H9 (cell line): ENCODE data around the gene GFPT2. TPM values are rescaled to one million over a fixed set of nuclear protein-coding genes. Genes with fewer than 3 reads are reported as not detected.

Source experiments
- DNase-seq: peaks from one replicate; pipeline ENCODE4 v3.0.0-alpha.2; 2017
- H2AFZ ChIP-seq: one replicate; pipeline ENCODE4 v1.6.1; 2013; ENCODE audit warnings: mild to moderate bottlenecking, low read length, control low read depth, moderate library complexity
- H2AK5ac ChIP-seq: 2 replicates; pipeline ENCODE4 v1.6.1; 2013; ENCODE audit warnings: low read length, control low read depth, mixed read lengths; ENCODE audit not compliant: insufficient read length
- H2BK120ac ChIP-seq: one replicate; pipeline ENCODE4 v1.6.1; 2013; ENCODE audit warnings: low read depth, mild to moderate bottlenecking, low read length, control low read depth, inconsistent platforms; ENCODE audit not compliant: poor library complexity, severe bottlenecking
- H2BK12ac ChIP-seq: 2 replicates; pipeline ENCODE4 v1.6.1; 2013; ENCODE audit warnings: low read length, control low read depth, mixed read lengths, low read depth; ENCODE audit not compliant: insufficient read length
- H2BK15ac ChIP-seq: 2 replicates; pipeline ENCODE4 v1.6.1; 2013; ENCODE audit warnings: low read depth, low read length, control low read depth
- H2BK20ac ChIP-seq: one replicate; pipeline ENCODE4 v1.6.1; 2013; ENCODE audit warnings: low read depth, mild to moderate bottlenecking, low read length, control low read depth, inconsistent platforms; ENCODE audit not compliant: poor library complexity, severe bottlenecking
- H2BK5ac ChIP-seq: 2 replicates; pipeline ENCODE4 v1.6.1; 2013; ENCODE audit warnings: low read length, control low read depth, mixed read lengths; ENCODE audit not compliant: insufficient read length
- H3K14ac ChIP-seq: 2 replicates; pipeline ENCODE4 v1.6.1; 2013; ENCODE audit warnings: low read length, control low read depth; ENCODE audit not compliant: insufficient read depth
- H3K18ac ChIP-seq: 2 replicates; pipeline ENCODE4 v1.6.1; 2013; ENCODE audit warnings: low read depth, mild to moderate bottlenecking, mixed read lengths, low read length, control low read depth; ENCODE audit not compliant: insufficient read length
- H3K23ac ChIP-seq: 2 replicates; pipeline ENCODE4 v1.6.1; 2013; ENCODE audit warnings: low read length, control low read depth, mixed read lengths, low read depth; ENCODE audit not compliant: insufficient read length
- H3K23me2 ChIP-seq: 2 replicates; pipeline ENCODE4 v1.6.1; 2013; ENCODE audit warnings: low read depth, mild to moderate bottlenecking, mixed read lengths, low read length, control low read depth; ENCODE audit not compliant: insufficient read length, poor library complexity, severe bottlenecking
- H3K27ac ChIP-seq: 2 replicates; pipeline ENCODE4 v1.5.1; 2013; ENCODE audit warnings: low read length, control low read depth, mixed read lengths, low read depth; ENCODE audit not compliant: insufficient read length
- H3K27me3 ChIP-seq: 2 replicates; pipeline ENCODE4 v1.6.1; 2013; ENCODE audit warnings: low read length, control low read depth, inconsistent platforms; ENCODE audit not compliant: insufficient read depth
- H3K4ac ChIP-seq: 2 replicates; pipeline ENCODE4 v1.6.1; 2013; ENCODE audit warnings: low read depth, mild to moderate bottlenecking, control low read depth, inconsistent platforms, low read length, moderate library complexity
- H3K4me1 ChIP-seq: 2 replicates; pipeline ENCODE4 v1.6.1; 2013; ENCODE audit warnings: low read length, control low read depth, inconsistent platforms; ENCODE audit not compliant: insufficient read depth
- H3K4me2 ChIP-seq: 2 replicates; pipeline ENCODE4 v1.6.1; 2013; ENCODE audit warnings: low read length, control low read depth, mixed read lengths; ENCODE audit not compliant: insufficient read length, insufficient read depth
- H3K56ac ChIP-seq: 2 replicates; pipeline ENCODE4 v1.6.1; 2013; ENCODE audit warnings: low read depth, mild to moderate bottlenecking, mixed read lengths, low read length, control low read depth; ENCODE audit not compliant: insufficient read length
- H3K79me1 ChIP-seq: 2 replicates; pipeline ENCODE4 v1.6.1; 2013; ENCODE audit warnings: low read depth, mild to moderate bottlenecking, moderate library complexity, low read length, control low read depth, inconsistent platforms; ENCODE audit not compliant: insufficient read depth, poor library complexity, severe bottlenecking
- H3K79me2 ChIP-seq: 2 replicates; pipeline ENCODE4 v1.6.1; 2013; ENCODE audit warnings: low read length, control low read depth, inconsistent platforms; ENCODE audit not compliant: insufficient read depth
- H3K9ac ChIP-seq: 2 replicates; pipeline ENCODE4 v1.6.1; 2013; ENCODE audit warnings: low read length, control low read depth, mixed read lengths; ENCODE audit not compliant: insufficient read length; ENCODE audit errors: extremely low read depth
- H3K9me3 ChIP-seq: one replicate; pipeline ENCODE4 v1.6.1; 2013; ENCODE audit warnings: low read depth, low read length, inconsistent platforms; ENCODE audit not compliant: control insufficient read depth
- H3T11ph ChIP-seq: one replicate; pipeline ENCODE4 v1.6.1; 2013; ENCODE audit warnings: mild to moderate bottlenecking, low read length, control low read depth, inconsistent platforms
- H4K20me1 ChIP-seq: one replicate; pipeline ENCODE4 v1.6.1; 2013; ENCODE audit not compliant: control insufficient read depth, insufficient read length, insufficient read depth
- H4K5ac ChIP-seq: 2 replicates; pipeline ENCODE4 v1.6.1; 2013; ENCODE audit warnings: low read depth, mild to moderate bottlenecking, mixed read lengths, low read length, control low read depth; ENCODE audit not compliant: insufficient read length
- H4K8ac ChIP-seq: replicated peaks from 2 replicates; pipeline ENCODE4 v1.6.1; 2013; ENCODE audit warnings: low read length, control low read depth, mixed read lengths, low read depth; ENCODE audit not compliant: insufficient read length
- H4K91ac ChIP-seq: 2 replicates; pipeline ENCODE4 v1.6.1; 2013; ENCODE audit warnings: low read depth, mild to moderate bottlenecking, moderate library complexity, mixed read lengths, low read length, control low read depth; ENCODE audit not compliant: insufficient read length
- H3K27ac Mint-ChIP-seq, 3 experiments: 2 replicates in 2 of 3; 3 replicates in 1 of 3; pipeline ENCODE4 v1.8.0; 2020 to 2021; ENCODE audit warnings: mixed read lengths in 3 of 3, mild to moderate bottlenecking in 1 of 3, moderate library complexity in 1 of 3
- H3K27me3 Mint-ChIP-seq: 2 replicates; pipeline ENCODE4 v1.8.0; 2021; ENCODE audit warnings: low read depth, mild to moderate bottlenecking, moderate library complexity, mixed read lengths
- H3K36me3 Mint-ChIP-seq, 3 experiments: 2 replicates in 2 of 3; 3 replicates in 1 of 3; pipeline ENCODE4 v1.8.0; 2020 to 2021; ENCODE audit warnings: low read depth in 3 of 3, mixed read lengths in 3 of 3; ENCODE audit not compliant: insufficient read depth in 1 of 3
- H3K4me1 Mint-ChIP-seq, 2 experiments: 2 replicates each; pipeline ENCODE4 v1.8.0; 2020; ENCODE audit warnings: mixed read lengths in 2 of 2
- H3K4me3 Mint-ChIP-seq, 2 experiments: 2 replicates in 1 of 2; 3 replicates in 1 of 2; pipeline ENCODE4 v1.8.0; 2020 to 2021; ENCODE audit warnings: mild to moderate bottlenecking in 2 of 2, mixed read lengths in 2 of 2, moderate library complexity in 1 of 2
- H3K9me3 Mint-ChIP-seq, 2 experiments: 2 replicates in 1 of 2; 3 replicates in 1 of 2; pipeline ENCODE4 v1.8.0; 2020; ENCODE audit warnings: mild to moderate bottlenecking in 2 of 2, mixed read lengths in 2 of 2, moderate library complexity in 1 of 2
- WGBS: extraction: QIAGEN DNeasy Blood & Tissue Kit; methylation state at CpG from one replicate; pipeline ENCODE4 v1.1.7; 2013; ENCODE audit warnings: missing lambda C conversion rate, low lambda C conversion rate, mixed read lengths; ENCODE audit not compliant: insufficient read length; ENCODE audit errors: extremely low coverage; 5-methylcytosine and 5-hydroxymethylcytosine counted together
- total RNA-seq: library from RNA; stranded (reverse); gene quantifications from 2 replicates; pipeline ENCODE4 v1.2.1, GENCODE V29; 2021
- TF ChIP-seq, protein P1 (sequence below): fragments of 200-600 bp; sonication (generic); conservative IDR thresholded peaks from 3 replicates; pipeline ENCODE4 v1.8.0; 2021; ENCODE audit warnings: antibody characterized with exemption, mild to moderate bottlenecking

Gene GFPT2
- total RNA-seq, 1 experiment from 2014 or later: 89.8 TPM

- Mint-ChIP-seq H3K36me3 (no peaks in the 10 kb centered on the region), H3K27me3 (no peaks in the 10 kb centered on the region), H3K9me3 (no peaks in the 10 kb centered on the region), H3K27ac (no peak overlapping the region; a peak in 1 of 7 replicates), H3K4me1 (0 out of 4 replicates have a peak, but pooled peaks cover 0 to 5% of the 10 kb centered on the region in 2 experiments), H3K4me3 (no peak overlapping the region)
- H3K9ac ChIP-seq: no peak overlapping the region
- no peak for DNase-seq
- no peak overlapping the region for H3K27ac ChIP-seq
- H3K4me2 ChIP-seq: no peak overlapping the region
- H2BK120ac ChIP-seq: no peak overlapping the region
- no peaks in the 10 kb centered on the region for H3K27me3 ChIP-seq
- H3K79me1 ChIP-seq: no peaks in the 10 kb centered on the region
- H2BK20ac ChIP-seq: no peak overlapping the region
- H4K91ac ChIP-seq: no peak overlapping the region
- no peaks in the 10 kb centered on the region for H3K4me1 ChIP-seq
- no peak overlapping the region for H3K14ac ChIP-seq
- TF ChIP-seq, protein P1, sequence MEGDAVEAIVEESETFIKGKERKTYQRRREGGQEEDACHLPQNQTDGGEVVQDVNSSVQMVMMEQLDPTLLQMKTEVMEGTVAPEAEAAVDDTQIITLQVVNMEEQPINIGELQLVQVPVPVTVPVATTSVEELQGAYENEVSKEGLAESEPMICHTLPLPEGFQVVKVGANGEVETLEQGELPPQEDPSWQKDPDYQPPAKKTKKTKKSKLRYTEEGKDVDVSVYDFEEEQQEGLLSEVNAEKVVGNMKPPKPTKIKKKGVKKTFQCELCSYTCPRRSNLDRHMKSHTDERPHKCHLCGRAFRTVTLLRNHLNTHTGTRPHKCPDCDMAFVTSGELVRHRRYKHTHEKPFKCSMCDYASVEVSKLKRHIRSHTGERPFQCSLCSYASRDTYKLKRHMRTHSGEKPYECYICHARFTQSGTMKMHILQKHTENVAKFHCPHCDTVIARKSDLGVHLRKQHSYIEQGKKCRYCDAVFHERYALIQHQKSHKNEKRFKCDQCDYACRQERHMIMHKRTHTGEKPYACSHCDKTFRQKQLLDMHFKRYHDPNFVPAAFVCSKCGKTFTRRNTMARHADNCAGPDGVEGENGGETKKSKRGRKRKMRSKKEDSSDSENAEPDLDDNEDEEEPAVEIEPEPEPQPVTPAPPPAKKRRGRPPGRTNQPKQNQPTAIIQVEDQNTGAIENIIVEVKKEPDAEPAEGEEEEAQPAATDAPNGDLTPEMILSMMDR: no peak
- H3K79me2 ChIP-seq: no peaks in the 10 kb centered on the region
- no peak overlapping the region for H2AK5ac ChIP-seq
- H2BK5ac ChIP-seq: no peak overlapping the region
- H3K23me2 ChIP-seq: no peaks in the 10 kb centered on the region
- H3K9me3 ChIP-seq: no peaks in the 10 kb centered on the region
- no peak overlapping the region for H3K23ac ChIP-seq
- H4K5ac ChIP-seq: no peak overlapping the region
- no peak overlapping the region for H3T11ph ChIP-seq
- no peak overlapping the region for H4K8ac ChIP-seq
- H3K56ac ChIP-seq: no peak overlapping the region
- no peak overlapping the region for H2AFZ ChIP-seq
- H4K20me1 ChIP-seq: no peaks in the 10 kb centered on the region
- WGBS: no CpG with 5 or more reads among the region's 12 CpGs
- peak overlapping the region; percentile 34 for H3K18ac ChIP-seq
- H2BK15ac ChIP-seq: no peak overlapping the region
- no peak overlapping the region for H2BK12ac ChIP-seq
- no peak overlapping the region for H3K4ac ChIP-seq
Observed at GRCh38 chr5:180366326-180366725, 13.2 kb upstream of the GFPT2 start.
